SK-N-SH (cell line): ENCODE data around the gene LHX6. TPM values are rescaled to one million over a fixed set of nuclear protein-coding genes. Genes with fewer than 3 reads are reported as not detected.

Source experiments
- CTCF ChIA-PET: fragments of 300-600, 350-600 bp; formaldehyde crosslinking; extraction: SDS; loops from one replicate; lab custom pipeline; 2021; lab: Yijun Ruan, JAX
- POLR2A ChIA-PET: fragments of 350-600 bp; sonication (Branson Sonifier 250); formaldehyde crosslinking; extraction: SDS; loops from one replicate; lab custom pipeline; 2020; ENCODE audit warnings: antibody characterized with exemption, inconsistent platforms; lab: Yijun Ruan, JAX
- DNase-seq: peaks from one replicate; pipeline ENCODE4 v3.0.0; 2012
- H2AFZ ChIP-seq: fragments of 200-600 bp; sonication (generic); 2 replicates; pipeline ENCODE4 v1.8.1; 2016; ENCODE audit warnings: antibody characterized with exemption, mild to moderate bottlenecking, low read depth
- H3F3A ChIP-seq: fragments of 200-600 bp; sonication (generic); replicated peaks from 2 replicates; pipeline ENCODE3; 2016; ENCODE audit warnings: antibody characterized with exemption, mild to moderate bottlenecking; ENCODE audit not compliant: insufficient read depth
- H3K27ac ChIP-seq, 2 experiments: fragments of 200-500 bp in 1 of 2; fragments of 200-600 bp in 1 of 2; sonication (Bioruptor generic) in 1 of 2; sonication (generic), shearing (Covaris generic) in 1 of 2; 2 replicates each; pipeline versions ENCODE4 v1.5.1 to v1.6.1; 2014 to 2016; ENCODE audit warnings: low read depth in 2 of 2, inconsistent platforms in 1 of 2, low read length in 1 of 2, mild to moderate bottlenecking in 1 of 2, mixed read lengths in 1 of 2
- H3K27me3 ChIP-seq: fragments of 200-600 bp; sonication (generic), shearing (Covaris generic); 2 replicates; pipeline ENCODE4 v1.6.1; 2016; ENCODE audit warnings: mixed run types; ENCODE audit not compliant: insufficient read depth
- H3K36me3 ChIP-seq, 2 experiments: fragments of 200-500 bp in 1 of 2; fragments of 200-600 bp in 1 of 2; sonication (Bioruptor generic) in 1 of 2; sonication (generic) in 1 of 2; replicated peaks in 1 of 2; 2 replicates each; pipeline versions ENCODE3 to v1.5.1; 2014 to 2016; ENCODE audit warnings: low read length in 1 of 2, mild to moderate bottlenecking in 1 of 2; ENCODE audit not compliant: insufficient read depth in 2 of 2, control insufficient read depth in 1 of 2
- H3K4me1 ChIP-seq, 2 experiments: fragments of 200-500 bp in 1 of 2; fragments of 200-600 bp in 1 of 2; sonication (Bioruptor generic) in 1 of 2; sonication (generic), shearing (Covaris generic) in 1 of 2; 2 replicates each; pipeline versions ENCODE4 v1.5.1 to v1.6.1; 2014 to 2016; ENCODE audit warnings: low read depth in 1 of 2, low read length in 1 of 2, mixed run types in 1 of 2; ENCODE audit not compliant: insufficient read depth in 2 of 2, control insufficient read depth in 1 of 2
- H3K4me2 ChIP-seq: fragments of 200-600 bp; sonication (generic), shearing (Covaris generic); 2 replicates; pipeline ENCODE4 v1.6.1; 2017; ENCODE audit warnings: mixed run types
- H3K4me3 ChIP-seq, 2 experiments: fragments of 200-500 bp in 1 of 2; fragments of 200-600 bp in 1 of 2; sonication (Bioruptor generic) in 1 of 2; sonication (generic), shearing (Covaris generic) in 1 of 2; 2 replicates each; pipeline versions ENCODE4 v1.5.1 to v1.8.1; 2014 to 2016; ENCODE audit warnings: low read depth in 2 of 2, inconsistent platforms in 1 of 2, low read length in 1 of 2, mild to moderate bottlenecking in 1 of 2, mixed read lengths in 1 of 2, moderate library complexity in 1 of 2
- H3K79me2 ChIP-seq: fragments of 200-600 bp; sonication (generic); 2 replicates; pipeline ENCODE4 v1.8.1; 2017; ENCODE audit warnings: mild to moderate bottlenecking; ENCODE audit not compliant: insufficient read depth
- H3K9ac ChIP-seq: fragments of 200-600 bp; sonication (generic); 2 replicates; pipeline ENCODE4 v1.6.1; 2017; ENCODE audit warnings: mixed run types
- H3K9me2 ChIP-seq: fragments of 200-600 bp; sonication (generic); 2 replicates; pipeline ENCODE4 v1.6.1; 2017; ENCODE audit warnings: mixed run types
- H3K9me3 ChIP-seq: fragments of 200-600 bp; sonication (generic); 2 replicates; pipeline ENCODE4 v1.6.1; 2017; ENCODE audit warnings: mixed run types, mild to moderate bottlenecking, moderate library complexity
- H4K20me1 ChIP-seq: fragments of 200-600 bp; sonication (generic); 2 replicates; pipeline ENCODE4 v1.6.1; 2017; ENCODE audit warnings: mild to moderate bottlenecking, mixed run types; ENCODE audit not compliant: insufficient read depth
- EP300 ChIP-seq, 2 experiments: IDR thresholded peaks; 2 replicates each; pipeline versions ENCODE4 v1.4.0 to v1.6.1; 2012; ENCODE audit warnings: borderline replicate concordance in 1 of 2, low read depth in 1 of 2, low read length in 1 of 2
- EZH2phosphoT487 ChIP-seq: fragments of 200-600 bp; sonication (generic); IDR thresholded peaks from 2 replicates; pipeline ENCODE4 v1.6.1; 2017; ENCODE audit warnings: low read depth, mixed run types, mild to moderate bottlenecking, antibody characterized with exemption, moderate library complexity, borderline replicate concordance
- FOSL2 ChIP-seq: IDR thresholded peaks from 2 replicates; pipeline ENCODE4 v1.4.0; 2012; ENCODE audit warnings: low read depth, mild to moderate bottlenecking, moderate library complexity, borderline replicate concordance
- FOXJ3 ChIP-seq: sonication (generic); formaldehyde crosslinking; IDR thresholded peaks from 2 replicates; pipeline ENCODE4 v1.5.1; 2020; ENCODE audit warnings: mild to moderate bottlenecking, missing genetic modification reagents
- GABPA ChIP-seq: IDR thresholded peaks from 2 replicates; pipeline ENCODE4 v1.4.0; 2012; ENCODE audit warnings: low read depth, mild to moderate bottlenecking
- IRF3 ChIP-seq: fragments of 150-350 bp; IDR thresholded peaks from 2 replicates; pipeline ENCODE4 v1.6.1; 2016; ENCODE audit warnings: mild to moderate bottlenecking, low read depth, low read length
- MAX ChIP-seq: IDR thresholded peaks from 2 replicates; pipeline ENCODE4 v1.4.0; 2012; ENCODE audit warnings: low read depth
- MEF2A ChIP-seq: IDR thresholded peaks from 2 replicates; pipeline ENCODE4 v1.4.0; 2012; ENCODE audit warnings: low read depth, borderline replicate concordance
- MXI1 ChIP-seq: IDR thresholded peaks from 2 replicates; pipeline ENCODE4 v1.6.1; 2012; ENCODE audit warnings: mild to moderate bottlenecking, low read depth, low read length, improper control_type of control experiment
- PBX3 ChIP-seq: IDR thresholded peaks from 2 replicates; pipeline ENCODE4; 2012
- RAD21 ChIP-seq: IDR thresholded peaks from 2 replicates; pipeline ENCODE4 v1.6.1; 2012; ENCODE audit warnings: mild to moderate bottlenecking, low read length
- REST ChIP-seq: IDR thresholded peaks from 2 replicates; pipeline ENCODE4 v1.6.1; 2012; ENCODE audit warnings: mild to moderate bottlenecking, low read depth, low read length, moderate library complexity
- RFX5 ChIP-seq: IDR thresholded peaks from 2 replicates; pipeline ENCODE4 v1.6.1; 2012; ENCODE audit warnings: mild to moderate bottlenecking, improper control_type of control experiment, low read length
- SIN3A ChIP-seq: IDR thresholded peaks from 2 replicates; pipeline ENCODE4 v1.6.1; 2012; ENCODE audit warnings: low read depth, mild to moderate bottlenecking, low read length, moderate library complexity, borderline replicate concordance
- TEAD4 ChIP-seq: IDR thresholded peaks from 2 replicates; pipeline ENCODE4 v1.4.0; 2012; ENCODE audit warnings: mild to moderate bottlenecking, borderline replicate concordance; ENCODE audit not compliant: insufficient read depth
- USF1 ChIP-seq: IDR thresholded peaks from 2 replicates; pipeline ENCODE4 v1.4.0; 2012; ENCODE audit warnings: low read depth, borderline replicate concordance
- USF2 ChIP-seq: fragments of 150-350 bp; IDR thresholded peaks from 2 replicates; pipeline ENCODE4 v1.6.1; 2017; ENCODE audit warnings: antibody characterized with exemption, low read length, low read depth, borderline replicate concordance
- YY1 ChIP-seq: IDR thresholded peaks from 2 replicates; pipeline ENCODE4 v1.4.0; 2012; ENCODE audit warnings: low read depth, mild to moderate bottlenecking
- WGBS: methylation state at CpG from one replicate; pipeline ENCODE4 v1.1.6; 2017; ENCODE audit warnings: low lambda C conversion rate; 5-methylcytosine and 5-hydroxymethylcytosine counted together
- polyA plus RNA-seq, 3 experiments: library from polyadenylated mRNA; depleted of rRNA; stranded (reverse); fragments of >200 nt; gene quantifications; 2 replicates each; pipeline ENCODE4 v1.2.3, GENCODE V29; 2012

The LHX6 gene
- polyA plus RNA-seq, 1 of the 3 experiments (the other 2 are of a cell fraction), result 0.02 TPM

GRCh38 chr9:122209451-122209850 is 19.3 kb downstream of the LHX6 start:
- 74% methylated on average over 7 of the region's 12 CpGs for WGBS
- H2AFZ ChIP-seq, result no peak overlapping the region
- H3K27me3 ChIP-seq, result peaks cover 68% of the 10 kb centered on the region
- H3K4me3 ChIP-seq, result no peak overlapping the region
- no peak overlapping the region for H3K4me2 ChIP-seq
- H3K79me2 ChIP-seq, result no peaks in the 10 kb centered on the region
- H3K4me1 ChIP-seq, result peaks cover 0 to 12% of the 10 kb centered on the region in 2 experiments; a peak in 2 of 4 replicates
- no peak overlapping the region for H3K27ac ChIP-seq
- ChIA-PET POLR2A (no interaction called here), CTCF (no interaction called here)
- TF ChIP-seq FOSL2, result no peak
- no peak for TF ChIP-seq EZH2phosphoT487
- no peak for TF ChIP-seq MEF2A
- TF ChIP-seq YY1, result no peak
- TF ChIP-seq RFX5, result no peak
- no peak for TF ChIP-seq USF2
- TF ChIP-seq SIN3A, result no peak
- TF ChIP-seq FOXJ3 (CRISPR knock-in tag), result no peak
- TF ChIP-seq TEAD4, result no peak
- TF ChIP-seq USF1, result no peak
- TF ChIP-seq REST, result no peak
- no peak for TF ChIP-seq MAX
- no peak for TF ChIP-seq PBX3
- no peak for TF ChIP-seq RAD21
- TF ChIP-seq IRF3, result no peak
- TF ChIP-seq GABPA, result no peak
- TF ChIP-seq MXI1, result no peak
- no peak for TF ChIP-seq EP300 (IDR thresholded peaks at IDR 0.05; ENCODE audit: borderline replicate concordance in 1 of 2, low read depth in 1 of 2, low read length in 1 of 2)
- H3K36me3 ChIP-seq, result no peaks in the 10 kb centered on the region
- no peaks in the 10 kb centered on the region for H3K9me2 ChIP-seq
- H3K9me3 ChIP-seq, result no peaks in the 10 kb centered on the region
- no peaks in the 10 kb centered on the region for H3F3A ChIP-seq
- H4K20me1 ChIP-seq, result no peaks in the 10 kb centered on the region
- DNase-seq, result no peak
- H3K9ac ChIP-seq, result no peak overlapping the region
